ENCODE data around the gene FNDC3B.

DNA sequence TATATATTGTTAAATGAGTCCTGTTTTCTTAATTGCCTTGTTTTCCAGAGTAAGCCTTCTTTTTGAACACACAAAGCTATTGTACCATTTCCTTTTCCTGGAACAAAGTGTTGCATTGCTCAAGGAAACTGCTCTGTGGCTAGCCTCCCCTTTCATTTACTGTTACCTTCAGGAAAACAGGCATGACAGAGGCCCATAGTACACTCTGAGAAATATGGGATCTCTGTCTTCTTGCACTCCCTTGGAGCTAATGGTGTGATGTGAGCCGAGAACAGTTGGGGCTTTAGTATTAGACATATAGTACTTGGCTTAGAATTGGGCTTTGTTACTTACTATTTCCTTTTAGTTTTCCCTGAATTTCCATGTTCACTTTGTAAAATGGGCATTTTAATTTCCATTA, 215.2 kb downstream of the FNDC3B start:
- TF ChIP-seq CTCF (IDR thresholded peaks at IDR 0.05; ENCODE audit: low read depth, low read length) (no peak), EZH2phosphoT487 (IDR thresholded peaks at IDR 0.05; ENCODE audit: low read depth) (no peak)

Data from OCI-LY3 (cell line).